ENCODE measurements around the gene ACTL8.

The ACTL8 gene

GRCh38 chr1:17734609-17735008, 20.5 kb upstream of the ACTL8 start:
- no peak overlapping the region for H2BK5ac ChIP-seq (ENCODE audit: low read depth, low read length, poor library complexity, severe bottlenecking)
- no peak overlapping the region for H2AFZ ChIP-seq (ENCODE audit: low read depth, low read length)
- no peak overlapping the region for H2AK5ac ChIP-seq (ENCODE audit: low read length, severe bottlenecking)
- H2BK15ac ChIP-seq (ENCODE audit: low read depth, poor library complexity, severe bottlenecking): no peak overlapping the region
- H4K91ac ChIP-seq (ENCODE audit: low read length): no peak overlapping the region
- H3K9me3 ChIP-seq (ENCODE audit: control insufficient read depth, low read length): no peaks in the 10 kb centered on the region
- peaks cover 3 to 7% of the 10 kb centered on the region in 2 experiments for H3K27me3 ChIP-seq (ENCODE audit: control insufficient read depth in 1 of 2, insufficient read depth in 1 of 2, low read length in 2 of 2)
- no peak overlapping the region for H2BK120ac ChIP-seq (ENCODE audit: low read depth, low read length)
- H3K4me3 ChIP-seq (ENCODE audit: insufficient read depth in 1 of 2, low read depth in 1 of 2, low read length in 2 of 2): no peak overlapping the region
- H3K14ac ChIP-seq (ENCODE audit: low read length in 2 of 2): no peak overlapping the region
- H3K9ac ChIP-seq (ENCODE audit: low read length): no peak overlapping the region
- no peak overlapping the region for H2BK12ac ChIP-seq (ENCODE audit: low read length in 2 of 2)
- no peak overlapping the region for H3K23ac ChIP-seq (ENCODE audit: low read length in 2 of 2)
- H3K4me1 ChIP-seq (ENCODE audit: control insufficient read depth, insufficient read depth, low read depth, low read length): peaks cover 2% of the 10 kb centered on the region
- H4K8ac ChIP-seq (ENCODE audit: low read length): no peak overlapping the region
- no peak overlapping the region for H3K18ac ChIP-seq (ENCODE audit: low read depth in 1 of 2, low read length in 2 of 2)
- no peak overlapping the region for H3K27ac ChIP-seq (ENCODE audit: low read length, poor library complexity, severe bottlenecking)
- no peak for DNase-seq
- WGBS: 87% methylated on average over 4 of the region's 7 CpGs
- no peak overlapping the region for H3K4ac ChIP-seq (ENCODE audit: low read depth in 1 of 2, low read length in 2 of 2)
- H3K36me3 ChIP-seq (ENCODE audit: control insufficient read depth in 1 of 2, insufficient read depth in 2 of 2, low read depth in 1 of 2, low read length in 2 of 2): no peaks in the 10 kb centered on the region
- H3K4me2 ChIP-seq (ENCODE audit: low read length, poor library complexity, severe bottlenecking): no peak overlapping the region
- no peaks in the 10 kb centered on the region for H3K79me1 ChIP-seq (replicated peaks; ENCODE audit: low read length, poor library complexity, severe bottlenecking)

- H3K27me3 ChIP-seq (ENCODE audit: control insufficient read depth in 1 of 2, insufficient read depth in 1 of 2, low read length in 2 of 2): peaks cover 7 to 8% of the 10 kb centered on the region in 2 experiments
- H3K14ac ChIP-seq (ENCODE audit: low read length in 2 of 2): no peak overlapping the region
- no peak overlapping the region for H3K18ac ChIP-seq (ENCODE audit: low read depth in 1 of 2, low read length in 2 of 2)
- no peaks in the 10 kb centered on the region for H3K79me1 ChIP-seq (replicated peaks; ENCODE audit: low read length, poor library complexity, severe bottlenecking)
- H3K9ac ChIP-seq (ENCODE audit: low read length): no peak overlapping the region
- no peak overlapping the region for H2AFZ ChIP-seq (ENCODE audit: low read depth, low read length)
- no peaks in the 10 kb centered on the region for H3K9me3 ChIP-seq (ENCODE audit: control insufficient read depth, low read length)
- H2BK15ac ChIP-seq (ENCODE audit: low read depth, poor library complexity, severe bottlenecking): no peak overlapping the region
- peaks cover 2% of the 10 kb centered on the region for H3K4me1 ChIP-seq (ENCODE audit: control insufficient read depth, insufficient read depth, low read depth, low read length)
- H2BK120ac ChIP-seq (ENCODE audit: low read depth, low read length): no peak overlapping the region
- H2AK5ac ChIP-seq (ENCODE audit: low read length, severe bottlenecking): no peak overlapping the region
- H3K4me3 ChIP-seq (ENCODE audit: insufficient read depth in 1 of 2, low read depth in 1 of 2, low read length in 2 of 2): no peak overlapping the region
- H3K36me3 ChIP-seq (ENCODE audit: control insufficient read depth in 1 of 2, insufficient read depth in 2 of 2, low read depth in 1 of 2, low read length in 2 of 2): no peaks in the 10 kb centered on the region
- no peak overlapping the region for H3K27ac ChIP-seq (ENCODE audit: low read length, poor library complexity, severe bottlenecking)
- H3K23ac ChIP-seq (ENCODE audit: low read length in 2 of 2): no peak overlapping the region
- DNase-seq: no peak
- H4K8ac ChIP-seq (ENCODE audit: low read length): no peak overlapping the region
- H3K4ac ChIP-seq (ENCODE audit: low read depth in 1 of 2, low read length in 2 of 2): no peak overlapping the region
- H4K91ac ChIP-seq (ENCODE audit: low read length): no peak overlapping the region
- no peak overlapping the region for H2BK5ac ChIP-seq (ENCODE audit: low read depth, low read length, poor library complexity, severe bottlenecking)
- no peak overlapping the region for H2BK12ac ChIP-seq (ENCODE audit: low read length in 2 of 2)
- H3K4me2 ChIP-seq (ENCODE audit: low read length, poor library complexity, severe bottlenecking): no peak overlapping the region
- 86% methylated on average over 2 of the region's 2 CpGs for WGBS
Measured at GRCh38 chr1:17735348-17735747, 19.8 kb upstream of the ACTL8 start.

GRCh38 chr1:17735793-17736192, 19.3 kb upstream of the ACTL8 start:
- Histone ChIP-seq H3K23ac (ENCODE audit: low read length in 2 of 2) (no peak overlapping the region), H2BK120ac (ENCODE audit: low read depth, low read length) (no peak overlapping the region), H4K91ac (ENCODE audit: low read length) (no peak overlapping the region), H3K9me3 (ENCODE audit: control insufficient read depth, low read length) (no peaks in the 10 kb centered on the region), H3K36me3 (ENCODE audit: control insufficient read depth in 1 of 2, insufficient read depth in 2 of 2, low read depth in 1 of 2, low read length in 2 of 2) (no peaks in the 10 kb centered on the region), H3K79me1 (replicated peaks; ENCODE audit: low read length, poor library complexity, severe bottlenecking) (no peaks in the 10 kb centered on the region), H3K27me3 (ENCODE audit: control insufficient read depth in 1 of 2, insufficient read depth in 1 of 2, low read length in 2 of 2) (peaks cover 8 to 10% of the 10 kb centered on the region in 2 experiments), H3K4me2 (ENCODE audit: low read length, poor library complexity, severe bottlenecking) (no peak overlapping the region), H3K27ac (ENCODE audit: low read length, poor library complexity, severe bottlenecking) (no peak overlapping the region), H2BK5ac (ENCODE audit: low read depth, low read length, poor library complexity, severe bottlenecking) (no peak overlapping the region), H3K4me1 (ENCODE audit: control insufficient read depth, insufficient read depth, low read depth, low read length) (peaks cover 2% of the 10 kb centered on the region), H3K14ac (ENCODE audit: low read length in 2 of 2) (no peak overlapping the region), H3K4ac (ENCODE audit: low read depth in 1 of 2, low read length in 2 of 2) (no peak overlapping the region), H3K18ac (ENCODE audit: low read depth in 1 of 2, low read length in 2 of 2) (no peak overlapping the region), H3K9ac (ENCODE audit: low read length) (no peak overlapping the region), H2AK5ac (ENCODE audit: low read length, severe bottlenecking) (no peak overlapping the region), H2BK15ac (ENCODE audit: low read depth, poor library complexity, severe bottlenecking) (no peak overlapping the region), H3K4me3 (ENCODE audit: insufficient read depth in 1 of 2, low read depth in 1 of 2, low read length in 2 of 2) (no peak overlapping the region), H4K8ac (ENCODE audit: low read length) (no peak overlapping the region), H2AFZ (ENCODE audit: low read depth, low read length) (no peak overlapping the region), H2BK12ac (ENCODE audit: low read length in 2 of 2) (no peak overlapping the region)
- WGBS: 70% methylated on average over 7 of the region's 7 CpGs
- DNase-seq: no peak

- 79% methylated on average over 6 of the region's 6 CpGs for WGBS
- H4K91ac ChIP-seq (ENCODE audit: low read length): no peak overlapping the region
- no peak overlapping the region for H3K4me2 ChIP-seq (ENCODE audit: low read length, poor library complexity, severe bottlenecking)
- H3K18ac ChIP-seq (ENCODE audit: low read depth in 1 of 2, low read length in 2 of 2): no peak overlapping the region
- H3K27ac ChIP-seq (ENCODE audit: low read length, poor library complexity, severe bottlenecking): no peak overlapping the region
- peaks cover 8 to 15% of the 10 kb centered on the region in 2 experiments for H3K27me3 ChIP-seq (ENCODE audit: control insufficient read depth in 1 of 2, insufficient read depth in 1 of 2, low read length in 2 of 2)
- H2BK12ac ChIP-seq (ENCODE audit: low read length in 2 of 2): no peak overlapping the region
- no peak overlapping the region for H3K4ac ChIP-seq (ENCODE audit: low read depth in 1 of 2, low read length in 2 of 2)
- H2AFZ ChIP-seq (ENCODE audit: low read depth, low read length): no peak overlapping the region
- H3K4me1 ChIP-seq (ENCODE audit: control insufficient read depth, insufficient read depth, low read depth, low read length): peaks cover 2% of the 10 kb centered on the region
- H2AK5ac ChIP-seq (ENCODE audit: low read length, severe bottlenecking): no peak overlapping the region
- no peak overlapping the region for H2BK120ac ChIP-seq (ENCODE audit: low read depth, low read length)
- DNase-seq: no peak
- H3K9ac ChIP-seq (ENCODE audit: low read length): no peak overlapping the region
- H2BK15ac ChIP-seq (ENCODE audit: low read depth, poor library complexity, severe bottlenecking): no peak overlapping the region
- H3K36me3 ChIP-seq (ENCODE audit: control insufficient read depth in 1 of 2, insufficient read depth in 2 of 2, low read depth in 1 of 2, low read length in 2 of 2): no peaks in the 10 kb centered on the region
- no peaks in the 10 kb centered on the region for H3K9me3 ChIP-seq (ENCODE audit: control insufficient read depth, low read length)
- no peaks in the 10 kb centered on the region for H3K79me1 ChIP-seq (replicated peaks; ENCODE audit: low read length, poor library complexity, severe bottlenecking)
- H3K23ac ChIP-seq (ENCODE audit: low read length in 2 of 2): no peak overlapping the region
- no peak overlapping the region for H3K14ac ChIP-seq (ENCODE audit: low read length in 2 of 2)
- H4K8ac ChIP-seq (ENCODE audit: low read length): no peak overlapping the region
- H2BK5ac ChIP-seq (ENCODE audit: low read depth, low read length, poor library complexity, severe bottlenecking): no peak overlapping the region
- no peak overlapping the region for H3K4me3 ChIP-seq (ENCODE audit: insufficient read depth in 1 of 2, low read depth in 1 of 2, low read length in 2 of 2)
Measured at GRCh38 chr1:17736625-17737024, 18.5 kb upstream of the ACTL8 start.

Measured in mesenchymal stem cell (in vitro differentiated cells and primary cell).